ENCODE results near the gene EEIG1.

The EEIG1 gene

DNA sequence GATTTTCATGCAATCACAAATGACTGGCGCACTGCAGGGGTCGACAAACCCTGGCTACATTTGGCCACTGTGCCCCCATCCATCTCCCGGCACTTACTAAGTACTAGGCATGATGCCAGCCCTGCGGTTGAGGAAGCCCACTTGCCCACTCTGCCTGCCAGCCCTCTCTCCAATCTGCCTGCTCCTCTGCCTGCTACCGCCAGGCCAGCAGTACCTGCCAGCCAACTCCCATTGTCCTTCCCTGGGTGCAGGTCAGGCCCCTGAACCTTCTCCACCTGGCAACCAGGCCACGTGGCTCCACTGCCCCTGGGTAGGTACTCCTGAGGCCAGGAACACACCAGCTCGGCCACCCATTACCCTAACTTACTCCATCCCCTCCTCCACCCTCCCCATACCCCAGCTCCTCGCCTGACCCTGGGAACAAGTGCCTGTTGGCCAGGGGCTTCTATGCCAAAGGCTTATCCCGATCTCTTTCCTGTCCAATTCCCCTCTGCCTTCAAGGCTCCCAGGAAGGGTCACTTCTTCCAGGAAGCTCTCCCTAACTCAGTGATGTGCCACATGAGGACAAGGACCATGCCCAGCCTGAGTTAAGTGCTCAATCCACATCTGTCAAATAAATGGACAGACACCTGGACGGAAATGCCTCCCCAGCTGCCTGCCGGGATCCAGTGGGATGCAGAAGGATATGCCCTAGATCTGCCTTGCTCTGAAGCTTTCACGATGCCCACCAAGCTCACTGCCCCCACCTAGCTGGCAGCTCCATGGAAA is 6.6 kb downstream of the EEIG1 start:
- no peak for DNase-seq

DNA sequence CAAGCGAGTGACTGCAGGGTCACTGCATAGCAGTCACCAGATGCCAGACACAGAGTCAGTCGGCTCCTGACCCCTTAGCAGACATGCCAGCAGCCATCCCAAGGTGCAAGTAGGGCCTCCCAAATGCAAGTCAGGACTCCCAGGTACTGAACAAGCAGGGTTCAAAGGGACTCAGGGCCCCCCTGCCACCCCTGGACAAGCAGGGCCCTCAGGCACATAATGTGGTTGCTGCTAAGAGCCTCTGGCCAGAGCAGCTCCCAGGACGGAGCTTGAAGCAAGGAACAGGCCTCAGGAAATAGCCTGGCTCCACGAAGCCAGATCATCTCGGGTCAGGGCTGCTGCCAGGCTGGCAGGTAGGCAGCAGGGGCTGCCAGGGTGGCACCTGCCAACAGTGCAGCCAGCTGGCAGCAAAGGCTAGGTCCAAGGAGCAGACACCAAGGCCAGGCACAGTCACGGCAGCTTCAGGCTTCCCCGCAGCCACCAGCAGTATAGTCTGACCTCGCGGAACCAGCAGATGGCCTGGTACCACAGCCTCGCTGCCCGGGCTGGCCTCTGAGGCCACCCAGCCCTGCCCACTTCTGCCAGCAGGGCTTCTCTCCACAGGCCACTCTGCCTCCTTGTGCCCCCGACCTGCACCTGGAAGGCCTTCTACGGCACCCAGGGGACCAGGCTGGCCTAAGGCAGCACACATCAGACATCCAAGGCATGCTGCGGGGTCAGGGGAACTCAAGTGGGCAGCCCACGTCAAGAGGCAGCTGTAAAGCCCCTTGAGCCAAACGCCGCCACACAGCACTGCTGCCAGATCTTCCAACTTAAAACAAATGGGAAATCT is 7.4 kb downstream of the EEIG1 start:
- DNase-seq = no peak

GRCh38 chr9:127972236-127972871 is 8.4 kb downstream of the EEIG1 start:
- DNase-seq = no peak

DNA sequence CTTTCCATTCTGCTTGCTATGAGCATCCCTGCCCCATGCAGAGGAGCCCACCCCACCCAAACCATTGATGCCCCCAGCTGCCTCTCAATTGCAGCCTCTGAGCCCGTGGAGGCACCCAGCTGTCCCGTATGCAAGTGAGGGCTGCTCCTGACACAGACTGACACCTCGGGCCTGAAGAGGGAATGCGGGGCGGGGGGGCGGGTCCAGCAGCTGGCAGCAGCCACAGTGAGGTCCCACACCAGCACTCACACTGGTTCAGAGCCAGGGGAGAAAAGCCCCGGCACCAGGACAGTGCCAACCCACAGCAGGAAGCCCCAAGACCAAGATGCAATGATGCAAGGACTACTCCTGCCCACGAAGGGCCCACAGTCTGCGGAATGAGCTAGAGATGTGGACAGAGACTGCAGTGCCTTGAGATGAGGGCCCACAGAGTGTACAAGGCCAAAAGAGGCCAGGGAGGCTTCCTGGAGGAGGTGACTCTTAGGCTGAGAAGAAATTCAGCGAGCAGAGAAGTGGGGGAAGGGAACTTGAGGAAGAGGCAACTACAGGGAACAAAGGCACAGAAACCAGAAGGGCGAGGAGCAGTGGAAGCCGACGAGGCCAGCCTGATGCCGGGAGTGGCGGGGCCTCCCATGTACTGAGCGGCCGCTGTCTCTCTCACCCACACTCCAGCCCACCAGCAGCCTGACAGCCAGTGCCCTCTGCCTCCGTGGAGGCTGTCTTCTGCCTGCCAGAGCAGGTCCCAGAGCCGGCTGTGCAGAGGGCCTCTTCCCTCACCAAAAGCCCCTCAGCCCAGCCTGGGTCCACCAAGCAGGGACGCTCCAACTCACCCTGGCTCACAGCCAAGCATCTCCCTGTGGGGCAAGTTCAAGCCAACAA is 9.2 kb downstream of the EEIG1 start:
- DNase-seq = no peak

DNA sequence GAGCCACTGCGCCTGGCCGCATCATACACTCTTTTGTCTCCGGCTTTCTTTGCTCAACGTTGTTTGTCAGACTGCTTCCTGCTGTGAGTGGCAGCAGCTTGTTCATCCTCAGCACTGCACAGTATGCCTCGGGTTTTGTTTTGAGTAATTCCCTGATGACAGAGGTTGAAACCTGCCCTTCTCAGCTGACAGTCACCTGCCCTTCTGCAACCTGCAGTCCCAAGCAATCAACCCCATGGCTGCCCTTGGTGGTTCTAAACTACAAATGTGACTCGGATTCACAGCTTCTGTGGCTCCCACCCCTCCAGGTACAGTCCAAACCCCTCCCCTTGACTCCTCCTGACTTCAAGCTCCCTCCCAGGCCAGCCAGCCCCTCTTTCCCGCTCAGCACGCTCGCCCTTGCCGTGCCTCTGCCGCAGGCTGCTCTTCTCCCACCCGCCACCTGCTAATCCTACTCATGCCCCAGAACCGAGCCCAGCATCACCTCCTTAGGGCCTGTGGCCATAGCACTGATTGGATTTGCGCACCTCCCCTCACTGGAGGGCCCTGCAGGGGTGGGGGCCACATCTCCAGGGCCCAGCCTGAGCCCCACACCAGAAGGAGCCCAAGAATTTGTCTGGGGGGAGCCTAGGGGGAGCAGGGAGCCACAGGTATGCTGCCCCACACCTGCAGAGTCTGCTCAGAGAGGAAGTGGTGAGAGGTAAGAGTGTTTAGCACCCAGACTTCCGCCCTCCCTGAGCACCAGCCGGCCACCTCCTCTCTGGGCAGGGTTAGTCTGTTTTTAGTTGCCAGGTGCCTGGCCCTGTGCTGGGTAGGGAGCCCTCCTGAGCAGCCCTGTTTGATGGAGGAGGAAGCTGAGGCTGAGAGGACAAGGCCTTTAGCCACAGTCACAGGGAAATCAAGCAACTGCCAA is 10.1 kb downstream of the EEIG1 start:
- DNase-seq = peak in 1 of 2 experiments; percentile 66

- DNase-seq = no peak
Measured at GRCh38 chr9:127968700-127969383, 11.9 kb downstream of the EEIG1 start.

GRCh38 chr9:127968042-127968441 is 12.7 kb downstream of the EEIG1 start:
- peak in 1 of 2 experiments; percentile 64 for DNase-seq

GRCh38 chr9:127967151-127967809 is 13.5 kb downstream of the EEIG1 start:
- DNase-seq = no peak

DNA sequence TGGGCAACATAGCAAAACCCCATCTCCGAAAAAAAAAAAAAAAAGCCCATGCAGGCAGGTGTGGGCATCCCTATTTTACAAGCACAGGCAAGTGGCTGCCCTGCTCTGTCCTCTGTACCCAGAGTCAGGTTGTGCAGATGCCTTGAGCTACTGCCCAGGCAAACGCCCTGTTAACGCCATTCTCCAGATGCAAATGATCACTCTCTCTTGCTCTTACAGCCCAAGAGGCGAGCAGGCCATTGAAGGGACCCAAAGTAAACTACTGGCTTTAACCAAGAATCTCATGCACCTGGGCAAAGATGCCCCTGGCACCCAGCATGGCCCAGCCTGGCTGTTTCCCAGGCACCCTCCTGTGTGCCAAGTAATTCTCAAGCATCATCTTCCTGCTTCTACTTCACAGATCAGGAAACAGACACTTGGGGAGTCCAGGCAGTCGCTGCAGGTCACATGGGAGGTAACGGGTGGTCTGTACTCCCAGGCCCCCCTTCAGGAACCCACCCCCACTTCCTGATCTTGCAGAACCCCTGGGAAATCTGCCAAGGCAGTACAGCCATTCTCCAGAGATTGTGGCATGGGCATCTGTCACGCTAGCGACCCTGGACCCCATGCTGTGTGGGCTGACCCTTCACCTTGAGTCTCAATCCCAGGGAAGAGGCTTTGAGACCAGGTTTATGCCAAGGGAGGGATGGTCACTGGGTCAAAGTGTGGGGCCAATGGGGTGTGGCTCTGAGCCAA is 14.2 kb downstream of the EEIG1 start:
- no peak for DNase-seq

GRCh38 chr9:127965953-127966352 is 14.8 kb downstream of the EEIG1 start:
- DNase-seq = no peak

DNA sequence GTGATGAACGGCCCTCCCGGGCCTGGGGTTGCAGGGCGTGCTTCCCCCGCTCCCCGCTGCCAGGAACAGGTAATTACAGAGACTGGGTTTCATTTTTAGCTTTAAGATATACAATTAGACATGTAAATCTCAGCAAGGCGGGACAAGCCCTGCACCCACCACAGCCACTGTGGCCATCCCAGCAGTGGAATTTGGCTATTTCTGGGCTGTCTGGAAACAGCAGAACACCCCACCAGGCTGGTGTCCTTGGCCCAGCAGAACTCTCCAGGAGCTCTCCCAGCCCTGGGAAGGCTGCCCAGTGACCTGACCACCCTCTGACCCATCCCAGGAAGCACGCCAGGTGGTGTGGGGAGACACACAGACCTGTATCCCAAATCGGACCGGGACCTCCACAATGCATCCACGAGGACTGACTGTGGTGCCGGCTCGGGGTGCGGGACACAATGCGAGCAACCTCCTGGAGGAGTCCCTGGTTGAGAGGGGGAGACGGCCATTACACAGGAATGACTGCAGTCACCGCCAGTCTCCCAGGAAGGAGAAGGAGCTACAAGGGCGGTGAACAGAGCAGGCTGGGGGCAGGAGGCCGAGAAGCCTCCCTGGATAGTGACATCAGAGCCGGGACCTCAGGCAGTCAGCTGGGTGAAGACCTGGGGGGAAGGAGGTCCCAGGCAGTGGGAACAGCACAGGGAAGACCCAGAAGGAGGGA is 17.3 kb downstream of the EEIG1 start:
- no peak for DNase-seq

GRCh38 chr9:127963041-127963358 is 17.8 kb downstream of the EEIG1 start:
- no peak for DNase-seq

DNA sequence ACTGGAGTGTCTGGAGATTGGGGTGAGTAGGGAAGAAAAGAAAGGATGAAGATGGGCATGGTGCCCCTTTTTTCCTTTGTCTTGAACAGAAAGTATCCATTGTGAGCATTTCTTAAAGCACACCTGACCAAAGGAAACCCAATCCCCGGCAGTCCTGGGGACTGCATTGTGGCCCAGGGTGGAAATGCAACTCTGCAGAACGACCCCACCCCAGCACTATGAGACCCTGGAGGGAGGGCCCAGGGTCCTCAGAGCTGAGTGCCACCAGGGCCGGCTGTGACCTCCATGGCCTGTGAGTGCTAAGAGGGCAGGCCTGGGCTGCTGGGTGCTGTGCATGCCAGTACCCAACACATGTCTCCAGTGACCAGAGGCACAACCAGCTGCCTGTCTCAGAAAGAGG is 18.5 kb downstream of the EEIG1 start:
- no peak for DNase-seq

DNA sequence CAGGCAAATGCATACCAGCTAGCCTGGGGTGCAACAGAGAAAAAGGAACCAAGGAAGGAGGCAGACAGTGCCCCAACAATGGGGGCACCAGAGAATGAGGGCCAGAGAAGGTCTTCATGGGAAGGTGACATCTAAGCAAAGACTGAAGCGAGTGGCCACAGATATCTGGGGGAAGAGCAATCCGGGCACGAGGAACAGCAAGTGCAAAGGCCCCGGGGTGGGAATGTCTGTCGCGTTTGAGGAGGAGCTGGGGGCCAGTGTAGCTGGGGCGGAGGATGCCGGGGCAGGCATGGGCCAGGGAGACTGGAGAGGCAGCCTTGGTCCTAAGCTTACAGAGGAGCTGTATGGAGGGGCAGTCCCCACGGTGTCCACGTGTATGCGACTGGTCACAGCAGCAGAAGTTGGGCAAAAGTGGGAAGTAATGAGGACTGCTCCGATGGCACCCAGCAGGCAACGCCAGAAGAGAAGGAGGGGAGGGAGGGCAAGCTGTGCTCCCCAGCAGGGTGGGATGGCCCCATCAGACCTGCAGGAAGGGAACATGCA is 19.1 kb downstream of the EEIG1 start:
- no peak for DNase-seq

GRCh38 chr9:127961155-127961490 is 19.7 kb downstream of the EEIG1 start:
- DNase-seq = no peak

- no peak for DNase-seq
Measured at GRCh38 chr9:127960410-127961154, 20.2 kb downstream of the EEIG1 start.

- DNase-seq = no peak
Measured at GRCh38 chr9:127959841-127960409, 20.9 kb downstream of the EEIG1 start.

GRCh38 chr9:127959398-127959797 is 21.4 kb downstream of the EEIG1 start:
- no peak for DNase-seq
